Neutrophil (primary cell): Measurements from ENCODE around the gene MBOAT2.

Experiments
- H3K27ac ChIP-seq: fragments of 200-600 bp; sonication (generic); 2 replicates; pipeline ENCODE4 v1.5.1; 2016; ENCODE audit warnings: mild to moderate bottlenecking, moderate library complexity
- H3K27me3 ChIP-seq: fragments of 200-600 bp; sonication (generic); 2 replicates; pipeline ENCODE4 v1.6.0; 2016; ENCODE audit warnings: mild to moderate bottlenecking
- H3K36me3 ChIP-seq: fragments of 200-600 bp; sonication (generic); 2 replicates; pipeline ENCODE4 v1.5.1; 2017
- H3K4me1 ChIP-seq, 2 experiments: fragments of 200-600 bp in 1 of 2; sonication (generic) in 1 of 2; 1 replicate in 1 of 2; 2 replicates in 1 of 2; pipeline versions ENCODE4 v1.5.1 to v1.6.1; 2013 to 2016; ENCODE audit warnings: low read depth in 1 of 2, low read length in 1 of 2, mild to moderate bottlenecking in 1 of 2, moderate library complexity in 1 of 2; ENCODE audit not compliant: control insufficient read depth in 1 of 2, insufficient read depth in 1 of 2
- H3K4me3 ChIP-seq, 2 experiments: fragments of 200-600 bp in 1 of 2; sonication (generic) in 1 of 2; 1 replicate in 1 of 2; 2 replicates in 1 of 2; pipeline ENCODE4 v1.5.1; 2013 to 2016; ENCODE audit warnings: low read depth in 1 of 2, low read length in 1 of 2, mild to moderate bottlenecking in 1 of 2, moderate library complexity in 1 of 2
- H3K9me3 ChIP-seq: fragments of 200-600 bp; sonication (generic); 2 replicates; pipeline ENCODE4 v1.5.1; 2016
- CTCF ChIP-seq: fragments of 200-600 bp; sonication (generic); IDR thresholded peaks from 2 replicates; pipeline ENCODE4 v1.5.1; 2016; ENCODE audit warnings: antibody characterized with exemption

Gene MBOAT2

GRCh38 chr2:8966123-8966908, 37.2 kb downstream of the MBOAT2 start:
- Histone ChIP-seq H3K27ac (no peak overlapping the region), H3K4me1 (peaks cover 4 to 14% of the 10 kb centered on the region in 2 experiments), H3K27me3 (no peaks in the 10 kb centered on the region), H3K9me3 (no peaks in the 10 kb centered on the region), H3K4me3 (no peak overlapping the region), H3K36me3 (peaks cover 3% of the 10 kb centered on the region)
- no peak for TF ChIP-seq CTCF

GRCh38 chr2:8965216-8965969, 38.1 kb downstream of the MBOAT2 start:
- Histone ChIP-seq H3K4me3 (no peak overlapping the region), H3K27ac (no peak overlapping the region), H3K4me1 (peaks cover 4 to 16% of the 10 kb centered on the region in 2 experiments), H3K36me3 (peaks cover 3% of the 10 kb centered on the region), H3K27me3 (no peaks in the 10 kb centered on the region), H3K9me3 (no peaks in the 10 kb centered on the region)
- no peak for TF ChIP-seq CTCF

- Histone ChIP-seq H3K4me1 (peaks cover 8 to 24% of the 10 kb centered on the region in 2 experiments), H3K36me3 (peaks cover 3% of the 10 kb centered on the region), H3K27me3 (no peaks in the 10 kb centered on the region), H3K27ac (no peak overlapping the region), H3K9me3 (no peaks in the 10 kb centered on the region), H3K4me3 (no peak overlapping the region)
- no peak for TF ChIP-seq CTCF
Measured at GRCh38 chr2:8962890-8963289, 40.6 kb downstream of the MBOAT2 start.

- H3K4me3 ChIP-seq: peak overlapping the region in 1 of 2 experiments; percentile 19
- peaks cover 21 to 34% of the 10 kb centered on the region in 2 experiments for H3K4me1 ChIP-seq
- no peaks in the 10 kb centered on the region for H3K9me3 ChIP-seq
- no peaks in the 10 kb centered on the region for H3K27me3 ChIP-seq
- TF ChIP-seq CTCF: no peak
- peak overlapping the region; percentile 63 for H3K27ac ChIP-seq
- peaks cover 20% of the 10 kb centered on the region for H3K36me3 ChIP-seq
Measured at GRCh38 chr2:8957628-8958027, 45.9 kb downstream of the MBOAT2 start.

DNA sequence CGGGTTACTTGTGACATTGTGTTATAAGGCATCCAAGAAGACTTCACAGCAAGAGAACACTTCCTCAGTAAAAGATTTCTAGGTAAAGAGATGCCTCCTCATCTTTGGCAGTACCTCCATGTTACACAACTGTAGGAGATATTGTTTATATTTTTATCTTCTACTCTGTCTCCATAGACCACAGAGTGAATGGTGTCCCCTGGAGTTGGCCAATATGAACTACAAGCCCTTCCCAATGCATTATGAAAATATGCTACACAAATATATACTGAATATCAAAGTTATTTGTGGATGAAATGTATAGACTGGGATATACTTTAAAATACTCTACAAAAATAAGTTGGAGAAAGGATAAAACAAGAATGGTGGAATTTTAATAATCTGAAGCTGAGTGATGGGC, 46.7 kb downstream of the MBOAT2 start:
- Histone ChIP-seq H3K4me1 (peaks cover 20 to 28% of the 10 kb centered on the region in 2 experiments), H3K4me3 (no peak overlapping the region), H3K36me3 (peaks cover 17% of the 10 kb centered on the region), H3K27me3 (no peaks in the 10 kb centered on the region), H3K27ac (peak overlapping the region; percentile 63), H3K9me3 (no peaks in the 10 kb centered on the region)
- no peak for TF ChIP-seq CTCF
